ENCODE data around the gene CRB1.

CRB1 gene

DNA sequence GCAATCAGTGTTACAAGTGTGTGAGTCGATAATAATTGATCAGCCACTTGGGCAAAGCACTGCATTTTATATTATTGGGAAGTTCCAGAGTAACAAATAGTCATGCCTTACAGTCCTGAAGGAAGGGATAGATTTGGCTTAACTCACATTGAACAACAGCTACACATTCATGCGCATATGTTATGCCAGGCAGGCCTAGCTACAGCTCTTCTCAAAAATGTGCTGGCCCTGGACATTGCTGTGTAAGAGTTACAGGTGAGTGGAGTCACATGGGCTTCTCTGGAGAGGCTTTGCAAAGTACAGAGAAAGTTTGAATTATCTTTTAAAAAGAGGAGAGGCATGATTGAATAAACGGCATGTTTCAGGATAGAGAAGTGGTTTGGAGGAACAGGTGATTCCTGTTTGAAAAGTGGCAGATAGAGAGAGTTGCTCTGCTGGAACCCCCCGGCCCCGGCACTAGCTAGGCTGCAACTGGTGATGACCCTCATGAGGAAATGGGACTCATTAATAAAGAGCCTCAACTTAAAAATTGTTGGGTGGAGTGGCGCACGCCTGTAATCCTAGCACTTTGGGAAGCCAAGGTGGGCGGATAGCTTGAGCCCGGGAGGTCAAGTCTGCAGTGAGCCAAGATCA lies 200.6 kb downstream of the CRB1 start:
- Histone ChIP-seq H3K27me3 (ENCODE audit: insufficient read depth, low read length, poor library complexity) (no peaks in the 10 kb centered on the region), H3K4me2 (ENCODE audit: insufficient read depth, low read length) (no peak overlapping the region), H3K9me3 (ENCODE audit: insufficient read depth, low read length, severe bottlenecking) (no peaks in the 10 kb centered on the region), H3K4me3 (ENCODE audit: low read depth in 1 of 2, low read length in 2 of 2) (no peak overlapping the region), H3K9ac (ENCODE audit: low read depth, low read length) (no peak overlapping the region), H2AFZ (ENCODE audit: low read depth, low read length) (no peak overlapping the region), H3K36me3 (ENCODE audit: insufficient read depth, low read length) (no peaks in the 10 kb centered on the region), H4K20me1 (ENCODE audit: insufficient read depth, low read length) (no peaks in the 10 kb centered on the region), H3K4me1 (ENCODE audit: insufficient read depth, low read length) (no peaks in the 10 kb centered on the region), H3K27ac (ENCODE audit: low read length) (no peak overlapping the region), H3K79me2 (ENCODE audit: insufficient read depth, low read length) (no peaks in the 10 kb centered on the region)
- ATAC-seq (ENCODE audit: insufficient read depth, low read depth) = no peak
- no peak for DNase-seq
- TF ChIP-seq EZH2 (IDR thresholded peaks at IDR 0.05; ENCODE audit: borderline replicate concordance, low read depth, low read length, severe bottlenecking) = no peak
- TF ChIP-seq, protein P1, sequence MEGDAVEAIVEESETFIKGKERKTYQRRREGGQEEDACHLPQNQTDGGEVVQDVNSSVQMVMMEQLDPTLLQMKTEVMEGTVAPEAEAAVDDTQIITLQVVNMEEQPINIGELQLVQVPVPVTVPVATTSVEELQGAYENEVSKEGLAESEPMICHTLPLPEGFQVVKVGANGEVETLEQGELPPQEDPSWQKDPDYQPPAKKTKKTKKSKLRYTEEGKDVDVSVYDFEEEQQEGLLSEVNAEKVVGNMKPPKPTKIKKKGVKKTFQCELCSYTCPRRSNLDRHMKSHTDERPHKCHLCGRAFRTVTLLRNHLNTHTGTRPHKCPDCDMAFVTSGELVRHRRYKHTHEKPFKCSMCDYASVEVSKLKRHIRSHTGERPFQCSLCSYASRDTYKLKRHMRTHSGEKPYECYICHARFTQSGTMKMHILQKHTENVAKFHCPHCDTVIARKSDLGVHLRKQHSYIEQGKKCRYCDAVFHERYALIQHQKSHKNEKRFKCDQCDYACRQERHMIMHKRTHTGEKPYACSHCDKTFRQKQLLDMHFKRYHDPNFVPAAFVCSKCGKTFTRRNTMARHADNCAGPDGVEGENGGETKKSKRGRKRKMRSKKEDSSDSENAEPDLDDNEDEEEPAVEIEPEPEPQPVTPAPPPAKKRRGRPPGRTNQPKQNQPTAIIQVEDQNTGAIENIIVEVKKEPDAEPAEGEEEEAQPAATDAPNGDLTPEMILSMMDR (IDR thresholded peaks at IDR 0.05; ENCODE audit: borderline replicate concordance, extremely low read depth, low read length, poor library complexity, severe bottlenecking) = no peak

DNA sequence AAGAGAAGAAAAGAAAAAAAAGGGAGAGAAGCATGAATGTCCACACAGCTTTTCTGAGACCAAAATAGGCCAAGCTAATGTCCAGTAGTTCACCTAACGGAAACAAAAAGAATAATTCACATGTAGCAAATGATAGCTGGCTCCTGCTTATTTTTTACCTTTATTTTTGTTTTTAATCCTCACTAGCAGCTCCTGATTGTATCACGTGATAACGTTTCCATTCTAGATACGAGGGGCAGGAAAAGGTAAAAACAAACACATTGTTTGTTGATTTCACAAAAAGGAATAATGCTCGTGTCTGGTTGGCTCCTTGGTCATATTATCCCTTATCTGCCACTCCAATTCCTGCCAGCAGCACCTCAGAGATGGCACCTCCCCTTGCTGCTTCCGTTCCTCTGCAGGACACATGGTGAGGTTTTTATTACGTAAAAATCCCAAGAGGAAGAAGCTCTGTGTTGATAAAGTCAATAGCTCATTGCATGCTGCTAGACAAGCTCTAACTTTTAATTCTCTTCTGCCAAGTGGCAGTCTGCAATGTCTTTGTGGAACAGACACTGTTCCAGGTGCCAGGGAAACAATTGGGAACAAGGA lies 201.7 kb downstream of the CRB1 start:
- no peak for DNase-seq
- Histone ChIP-seq H3K79me2 (ENCODE audit: insufficient read depth, low read length) (no peaks in the 10 kb centered on the region), H3K9ac (ENCODE audit: low read depth, low read length) (no peak overlapping the region), H3K36me3 (ENCODE audit: insufficient read depth, low read length) (no peaks in the 10 kb centered on the region), H3K4me1 (ENCODE audit: insufficient read depth, low read length) (no peaks in the 10 kb centered on the region), H3K27me3 (ENCODE audit: insufficient read depth, low read length, poor library complexity) (no peaks in the 10 kb centered on the region), H3K9me3 (ENCODE audit: insufficient read depth, low read length, severe bottlenecking) (no peaks in the 10 kb centered on the region), H3K27ac (ENCODE audit: low read length) (no peak overlapping the region), H3K4me2 (ENCODE audit: insufficient read depth, low read length) (no peak overlapping the region), H3K4me3 (ENCODE audit: low read depth in 1 of 2, low read length in 2 of 2) (no peak overlapping the region), H2AFZ (ENCODE audit: low read depth, low read length) (0 out of 2 replicates have a peak overlapping the region, but pooled peaks have one; percentile 25), H4K20me1 (ENCODE audit: insufficient read depth, low read length) (no peaks in the 10 kb centered on the region)
- ATAC-seq (ENCODE audit: insufficient read depth, low read depth) = no peak
- TF ChIP-seq EZH2 (IDR thresholded peaks at IDR 0.05; ENCODE audit: borderline replicate concordance, low read depth, low read length, severe bottlenecking) = no peak
- TF ChIP-seq, protein P1 (IDR thresholded peaks at IDR 0.05; ENCODE audit: borderline replicate concordance, extremely low read depth, low read length, poor library complexity, severe bottlenecking) = no peak

DNA sequence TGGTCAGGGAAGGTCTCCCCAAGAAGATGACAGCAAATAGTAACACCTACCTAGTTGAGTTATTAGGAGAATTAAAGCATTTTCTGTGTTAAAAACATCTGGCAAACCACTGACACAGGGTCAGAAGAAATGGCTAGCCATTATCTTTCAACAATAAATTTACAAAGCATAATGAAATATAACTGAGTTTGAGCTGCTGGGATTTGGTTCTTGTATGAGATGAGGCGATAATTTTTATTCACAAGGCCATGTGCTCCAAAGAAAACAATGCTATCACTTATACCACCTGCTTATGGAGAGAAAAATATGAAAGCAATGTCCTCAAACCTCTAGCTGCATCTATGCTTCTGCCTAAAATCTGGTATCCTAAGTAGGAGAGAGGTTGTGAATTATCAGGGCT lies 202.3 kb downstream of the CRB1 start:
- no peak for DNase-seq
- TF ChIP-seq, protein P1 (IDR thresholded peaks at IDR 0.05; ENCODE audit: borderline replicate concordance, extremely low read depth, low read length, poor library complexity, severe bottlenecking) = no peak
- no peak for TF ChIP-seq EZH2 (IDR thresholded peaks at IDR 0.05; ENCODE audit: borderline replicate concordance, low read depth, low read length, severe bottlenecking)
- Histone ChIP-seq H3K4me3 (ENCODE audit: low read depth in 1 of 2, low read length in 2 of 2) (no peak overlapping the region), H3K79me2 (ENCODE audit: insufficient read depth, low read length) (no peaks in the 10 kb centered on the region), H3K9me3 (ENCODE audit: insufficient read depth, low read length, severe bottlenecking) (no peaks in the 10 kb centered on the region), H4K20me1 (ENCODE audit: insufficient read depth, low read length) (no peaks in the 10 kb centered on the region), H3K36me3 (ENCODE audit: insufficient read depth, low read length) (no peaks in the 10 kb centered on the region), H2AFZ (ENCODE audit: low read depth, low read length) (no peak overlapping the region), H3K4me2 (ENCODE audit: insufficient read depth, low read length) (no peak overlapping the region), H3K27me3 (ENCODE audit: insufficient read depth, low read length, poor library complexity) (no peaks in the 10 kb centered on the region), H3K27ac (ENCODE audit: low read length) (no peak overlapping the region), H3K4me1 (ENCODE audit: insufficient read depth, low read length) (no peaks in the 10 kb centered on the region), H3K9ac (ENCODE audit: low read depth, low read length) (no peak overlapping the region)
- no peak for ATAC-seq (ENCODE audit: insufficient read depth, low read depth)
